GM23338 (cell line): ENCODE results near the gene NOX4.

ENCODE experiments used
- REST ChIP-seq: IDR thresholded peaks from one replicate; pipeline ENCODE4 v1.6.1; 2018; ENCODE audit warnings: antibody characterized with exemption; ENCODE audit not compliant: unreplicated experiment
- TF ChIP-seq, protein P1 (sequence below), 2 experiments: fragments of 200-600 bp in 1 of 2; sonication (generic) in 1 of 2; conservative IDR thresholded peaks; 2 replicates each; pipeline versions ENCODE4 v1.5.1 to v1.6.1; 2016 to 2017; ENCODE audit warnings: antibody characterized with exemption in 2 of 2, low read depth in 2 of 2, mild to moderate bottlenecking in 2 of 2, moderate library complexity in 1 of 2

GRCh38 chr11:89275966-89276365 lies 215.2 kb downstream of the NOX4 start:
- TF ChIP-seq, protein P1, sequence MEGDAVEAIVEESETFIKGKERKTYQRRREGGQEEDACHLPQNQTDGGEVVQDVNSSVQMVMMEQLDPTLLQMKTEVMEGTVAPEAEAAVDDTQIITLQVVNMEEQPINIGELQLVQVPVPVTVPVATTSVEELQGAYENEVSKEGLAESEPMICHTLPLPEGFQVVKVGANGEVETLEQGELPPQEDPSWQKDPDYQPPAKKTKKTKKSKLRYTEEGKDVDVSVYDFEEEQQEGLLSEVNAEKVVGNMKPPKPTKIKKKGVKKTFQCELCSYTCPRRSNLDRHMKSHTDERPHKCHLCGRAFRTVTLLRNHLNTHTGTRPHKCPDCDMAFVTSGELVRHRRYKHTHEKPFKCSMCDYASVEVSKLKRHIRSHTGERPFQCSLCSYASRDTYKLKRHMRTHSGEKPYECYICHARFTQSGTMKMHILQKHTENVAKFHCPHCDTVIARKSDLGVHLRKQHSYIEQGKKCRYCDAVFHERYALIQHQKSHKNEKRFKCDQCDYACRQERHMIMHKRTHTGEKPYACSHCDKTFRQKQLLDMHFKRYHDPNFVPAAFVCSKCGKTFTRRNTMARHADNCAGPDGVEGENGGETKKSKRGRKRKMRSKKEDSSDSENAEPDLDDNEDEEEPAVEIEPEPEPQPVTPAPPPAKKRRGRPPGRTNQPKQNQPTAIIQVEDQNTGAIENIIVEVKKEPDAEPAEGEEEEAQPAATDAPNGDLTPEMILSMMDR (conservative IDR thresholded peaks at IDR 0.05; ENCODE audit: low read depth in 2 of 2) = no peak
- TF ChIP-seq REST = no peak
